ENCODE data around the gene RETN. TPM values are rescaled to one million over a fixed set of nuclear protein-coding genes. Genes with fewer than 3 reads are reported as not detected.

Gene RETN
- total RNA-seq, 1 donor = not detected

DNA sequence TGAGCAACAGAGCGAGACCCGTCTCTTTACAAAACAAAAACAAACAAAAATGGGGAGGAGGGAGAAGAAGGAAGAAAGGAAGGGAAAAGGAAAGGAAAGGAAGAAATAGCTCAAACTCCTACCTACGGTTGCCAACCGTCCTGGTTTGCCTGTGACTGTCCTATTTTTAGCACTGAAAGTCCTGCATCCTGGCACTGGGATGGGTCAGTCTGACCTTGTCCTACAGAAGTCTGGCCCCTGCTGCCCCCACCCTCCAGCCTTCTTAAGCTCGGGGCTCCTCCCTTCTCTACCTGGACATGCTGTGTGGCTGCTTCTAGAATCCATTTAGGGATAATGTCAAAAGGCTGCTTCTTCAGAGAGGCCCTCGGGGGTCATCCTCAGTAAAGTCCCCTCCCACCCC lies 33.2 kb upstream of the RETN start:
- no peak overlapping the region for H2AFZ ChIP-seq (ENCODE audit: low read length)
- no peak overlapping the region for H3K27ac ChIP-seq (ENCODE audit: low read depth, low read length)
- peak; percentile 85 for DNase-seq (ENCODE audit: insufficient read length, low spot score, missing footprints)
- no peak overlapping the region for H3K4me3 ChIP-seq (ENCODE audit: insufficient read depth, low read length)
- no peak overlapping the region for H3K4me2 ChIP-seq (ENCODE audit: insufficient read depth, low read length)
- no peaks in the 10 kb centered on the region for H4K20me1 ChIP-seq (ENCODE audit: insufficient read depth, low read length)
- no peak for TF ChIP-seq CTCF (IDR thresholded peaks at IDR 0.05; ENCODE audit: extremely low read depth, low read depth, low read length)
- H3K9me3 ChIP-seq (ENCODE audit: low read depth, low read length) = no peaks in the 10 kb centered on the region
- peaks cover 9% of the 10 kb centered on the region for H3K27me3 ChIP-seq (ENCODE audit: insufficient read depth, low read length)
- no peaks in the 10 kb centered on the region for H3K36me3 ChIP-seq (ENCODE audit: insufficient read depth, low read length)
- peaks cover under 1% of the 10 kb centered on the region for H3K4me1 ChIP-seq (ENCODE audit: insufficient read depth, low read length)
- H3K79me2 ChIP-seq (ENCODE audit: insufficient read depth, low read length) = peaks cover 8% of the 10 kb centered on the region

- Histone ChIP-seq H3K4me2 (ENCODE audit: insufficient read depth, low read length) (no peak overlapping the region), H3K79me2 (ENCODE audit: insufficient read depth, low read length) (peaks cover 4% of the 10 kb centered on the region), H3K4me1 (ENCODE audit: insufficient read depth, low read length) (no peaks in the 10 kb centered on the region), H3K36me3 (ENCODE audit: insufficient read depth, low read length) (no peaks in the 10 kb centered on the region), H4K20me1 (ENCODE audit: insufficient read depth, low read length) (no peaks in the 10 kb centered on the region), H3K27me3 (ENCODE audit: insufficient read depth, low read length) (peaks cover 9% of the 10 kb centered on the region), H3K4me3 (ENCODE audit: insufficient read depth, low read length) (no peak overlapping the region), H3K9me3 (ENCODE audit: low read depth, low read length) (no peaks in the 10 kb centered on the region), H3K27ac (ENCODE audit: low read depth, low read length) (no peak overlapping the region), H2AFZ (ENCODE audit: low read length) (no peak overlapping the region)
- no peak for TF ChIP-seq CTCF (IDR thresholded peaks at IDR 0.05; ENCODE audit: extremely low read depth, low read depth, low read length)
- no peak for DNase-seq (ENCODE audit: insufficient read length, low spot score, missing footprints)
Measured at GRCh38 chr19:7636317-7636690, 32.5 kb upstream of the RETN start.

DNA sequence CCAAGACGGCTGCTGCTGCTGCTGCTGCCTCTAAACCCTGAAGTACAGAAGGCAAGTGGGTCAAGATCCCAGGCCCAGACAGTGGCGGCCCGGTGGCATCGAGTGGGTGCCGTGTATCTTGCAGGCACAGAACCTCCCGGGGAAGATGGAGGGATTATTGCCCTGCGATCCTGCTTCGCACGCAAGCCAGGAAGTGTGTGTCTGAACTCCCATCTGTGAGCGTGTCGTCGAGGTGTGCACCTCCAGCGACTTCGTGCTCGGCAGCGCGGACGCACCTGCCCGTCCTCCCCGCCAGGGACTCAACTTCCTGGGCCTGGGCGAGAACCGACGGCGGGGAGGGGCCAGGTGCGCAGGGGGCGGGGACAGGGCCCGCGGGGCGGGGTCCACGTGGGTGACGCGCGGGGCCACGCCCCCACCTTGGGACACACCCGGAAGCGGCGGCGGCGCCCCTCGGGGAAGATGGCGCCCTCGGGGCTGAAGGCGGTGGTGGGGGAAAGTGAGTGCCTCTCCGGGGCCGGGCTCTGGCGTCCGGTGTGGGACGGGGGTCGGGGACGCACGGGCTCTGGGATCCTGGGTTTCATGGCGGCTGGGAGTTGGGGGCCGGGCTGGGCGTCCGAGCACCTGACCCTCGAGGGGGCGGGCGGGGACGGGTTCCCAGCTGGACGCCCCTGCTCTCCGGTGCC lies 32.0 kb upstream of the RETN start, which contains the start of gene STXBP2:
STXBP2 (plus strand) TSS at position 420 of the 683 bp plus-strand sequence; CDS start at position 460, 40 bp downstream.
- DNase-seq (ENCODE audit: insufficient read length, low spot score, missing footprints) = peak; percentile 86
- Histone ChIP-seq H3K79me2 (ENCODE audit: insufficient read depth, low read length) (no peaks in the 10 kb centered on the region), H3K27ac (ENCODE audit: low read depth, low read length) (no peak within 1 kb of the TSS), H3K4me2 (ENCODE audit: insufficient read depth, low read length) (no peak within 1 kb of the TSS), H3K4me3 (ENCODE audit: insufficient read depth, low read length) (peak within 1 kb of the TSS; percentile 20), H4K20me1 (ENCODE audit: insufficient read depth, low read length) (no peaks in the 10 kb centered on the region), H3K36me3 (ENCODE audit: insufficient read depth, low read length) (no peaks in the 10 kb centered on the region), H3K27me3 (ENCODE audit: insufficient read depth, low read length) (peaks cover 9% of the 10 kb centered on the region), H3K4me1 (ENCODE audit: insufficient read depth, low read length) (no peaks in the 10 kb centered on the region), H3K9me3 (ENCODE audit: low read depth, low read length) (no peaks in the 10 kb centered on the region), H2AFZ (ENCODE audit: low read length) (no peak within 1 kb of the TSS)
- TF ChIP-seq CTCF (IDR thresholded peaks at IDR 0.05; ENCODE audit: extremely low read depth, low read depth, low read length) = no peak

DNA sequence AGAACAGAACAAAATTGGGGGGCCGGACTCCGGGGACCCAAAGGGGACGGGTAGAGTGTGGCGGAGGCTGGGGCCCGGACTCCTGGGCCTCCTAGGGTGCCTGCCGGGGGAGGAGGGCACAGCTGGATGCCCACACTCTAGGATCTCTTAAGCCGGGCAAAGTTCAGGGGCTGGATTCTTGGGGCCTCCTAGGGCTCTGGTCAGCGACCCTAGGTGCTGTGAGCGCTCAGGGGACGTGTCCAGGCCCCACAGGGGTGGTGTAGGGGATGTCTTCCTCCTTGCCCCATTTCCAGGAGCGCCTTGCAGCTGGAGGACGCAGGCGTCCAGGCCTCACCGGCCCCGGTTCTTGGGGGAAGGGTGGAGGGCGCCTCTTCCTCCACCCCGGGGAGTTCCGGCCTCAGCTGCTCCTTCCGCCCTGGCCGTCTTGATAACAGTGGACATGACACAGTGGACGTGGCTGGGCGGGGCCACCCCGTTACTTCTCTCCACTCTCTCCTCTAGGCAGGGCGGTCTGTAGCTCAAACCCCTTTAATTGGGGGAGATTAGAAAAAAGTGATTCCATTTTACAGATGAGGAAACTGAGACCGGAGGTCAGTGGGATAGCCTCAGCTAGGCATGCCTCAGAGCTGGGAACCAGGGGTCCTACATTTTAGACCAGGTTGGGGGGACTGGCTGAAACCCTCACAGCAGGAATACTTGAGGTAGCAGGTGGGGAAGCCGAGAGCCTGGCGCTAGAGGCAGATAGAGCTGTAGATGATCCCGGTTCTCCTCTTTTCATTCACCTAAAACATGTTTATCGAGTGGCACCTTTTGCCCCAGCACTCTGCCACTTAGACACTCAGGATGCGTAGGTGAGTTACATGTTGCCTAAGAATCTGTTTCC lies 31.2 kb upstream of the RETN start:
- Histone ChIP-seq H4K20me1 (ENCODE audit: insufficient read depth, low read length) (no peaks in the 10 kb centered on the region), H2AFZ (ENCODE audit: low read length) (no peak overlapping the region), H3K4me2 (ENCODE audit: insufficient read depth, low read length) (no peak overlapping the region), H3K27ac (ENCODE audit: low read depth, low read length) (no peak overlapping the region), H3K79me2 (ENCODE audit: insufficient read depth, low read length) (no peaks in the 10 kb centered on the region), H3K27me3 (ENCODE audit: insufficient read depth, low read length) (peaks cover 9% of the 10 kb centered on the region), H3K36me3 (ENCODE audit: insufficient read depth, low read length) (no peaks in the 10 kb centered on the region), H3K4me1 (ENCODE audit: insufficient read depth, low read length) (no peaks in the 10 kb centered on the region), H3K9me3 (ENCODE audit: low read depth, low read length) (no peaks in the 10 kb centered on the region), H3K4me3 (ENCODE audit: insufficient read depth, low read length) (peak overlapping the region; percentile 20)
- peak; percentile 89 for DNase-seq (ENCODE audit: insufficient read length, low spot score, missing footprints)
- no peak for TF ChIP-seq CTCF (IDR thresholded peaks at IDR 0.05; ENCODE audit: extremely low read depth, low read depth, low read length)

Measured in osteoblast (primary cell).